H1 (cell line): ENCODE results near the gene CHCHD6. TPM values are rescaled to one million over a fixed set of nuclear protein-coding genes. Genes with fewer than 3 reads are reported as not detected.
A peak's percentile ranks its signal among the peaks of the same experiment; 100 is the strongest.

ENCODE experiments used
- CTCF ChIA-PET: fragments of 300-600 bp; sonication (Branson Sonifier 250); formaldehyde crosslinking; loops from one replicate; lab custom pipeline; 2021; ENCODE audit not compliant: partially characterized antibody; lab: Charles Lee
- POLR2A ChIA-PET: fragments of 300-600 bp; sonication (Branson Sonifier 250); formaldehyde crosslinking; loops from one replicate; lab custom pipeline; 2021; ENCODE audit warnings: inconsistent platforms; ENCODE audit not compliant: partially characterized antibody; lab: Charles Lee
- DNase-seq, 2 experiments: peaks; one replicate each; pipeline versions ENCODE4 v3.0.0 to v3.0.0-alpha.2; 2010 to 2022; ENCODE audit warnings: low spot score in 2 of 2, low read depth in 1 of 2, mixed read lengths in 1 of 2
- FAIRE-seq: peaks from 2 replicates; lab custom pipeline; 2011; peaks lifted over from hg19 to GRCh38; lab: Jason Lieb, UNC
- H2AFZ ChIP-seq: 2 replicates; pipeline ENCODE4 v1.8.1; 2012; ENCODE audit warnings: low read length, inconsistent platforms
- H2AK5ac ChIP-seq: 2 replicates; pipeline ENCODE4 v1.6.1; 2013; ENCODE audit warnings: low read depth, low read length
- H2BK120ac ChIP-seq: replicated peaks from 2 replicates; pipeline ENCODE3; 2013; ENCODE audit warnings: low read depth, low read length, inconsistent platforms
- H2BK12ac ChIP-seq: 2 replicates; pipeline ENCODE4 v1.6.1; 2013; ENCODE audit warnings: low read depth, low read length
- H2BK15ac ChIP-seq: 2 replicates; pipeline ENCODE4 v1.6.1; 2013; ENCODE audit warnings: low read length
- H2BK20ac ChIP-seq: 2 replicates; pipeline ENCODE4 v1.6.1; 2013; ENCODE audit warnings: low read length
- H2BK5ac ChIP-seq: 2 replicates; pipeline ENCODE4 v1.6.1; 2013; ENCODE audit warnings: low read depth, low read length
- H3K14ac ChIP-seq: 2 replicates; pipeline ENCODE4 v1.6.1; 2013; ENCODE audit warnings: inconsistent platforms; ENCODE audit not compliant: insufficient read length
- H3K18ac ChIP-seq: 2 replicates; pipeline ENCODE4 v1.6.1; 2013; ENCODE audit warnings: low read length; ENCODE audit errors: extremely low read depth
- H3K23ac ChIP-seq: 2 replicates; pipeline ENCODE4 v1.6.1; 2013; ENCODE audit warnings: inconsistent platforms; ENCODE audit not compliant: insufficient read length
- H3K23me2 ChIP-seq: 2 replicates; pipeline ENCODE4 v1.6.1; 2013; ENCODE audit warnings: low read depth, low read length
- H3K27ac ChIP-seq: 2 replicates; pipeline ENCODE4 v1.6.1; 2011; ENCODE audit warnings: low read depth, low read length, inconsistent platforms
- H3K27me3 ChIP-seq, 4 experiments: replicated peaks in 1 of 4; 1 replicate in 1 of 4; 2 replicates in 3 of 4; pipeline versions ENCODE4 v1.6.1 to v1.8.1; 2011 to 2013; ENCODE audit warnings: low read length in 3 of 4, mild to moderate bottlenecking in 3 of 4, inconsistent platforms in 2 of 4, mixed read lengths in 2 of 4, moderate library complexity in 1 of 4; ENCODE audit not compliant: control insufficient read depth in 3 of 4, insufficient read depth in 3 of 4; ENCODE audit errors: extremely low read depth in 1 of 4
- H3K36me3 ChIP-seq, 4 experiments: 2 replicates each; pipeline versions ENCODE4 v1.6.1 to v1.8.1; 2011 to 2013; ENCODE audit warnings: mild to moderate bottlenecking in 4 of 4, low read length in 3 of 4, moderate library complexity in 2 of 4, control low read depth in 1 of 4, inconsistent platforms in 1 of 4; ENCODE audit not compliant: insufficient read depth in 4 of 4, control insufficient read depth in 2 of 4
- H3K4ac ChIP-seq: replicated peaks from 2 replicates; pipeline ENCODE3; 2013; ENCODE audit warnings: low read length, low read depth, mixed read lengths, inconsistent platforms; ENCODE audit not compliant: insufficient read length
- H3K4me1 ChIP-seq, 4 experiments: replicated peaks in 1 of 4; 1 replicate in 1 of 4; 2 replicates in 3 of 4; pipeline versions ENCODE4 v1.6.1 to v1.8.1; 2011 to 2013; ENCODE audit warnings: low read length in 3 of 4, inconsistent platforms in 2 of 4, mixed read lengths in 1 of 4; ENCODE audit not compliant: insufficient read depth in 4 of 4, control insufficient read depth in 3 of 4
- H3K4me2 ChIP-seq, 2 experiments: 2 replicates each; pipeline versions ENCODE4 v1.6.1 to v1.8.1; 2011 to 2013; ENCODE audit warnings: low read depth in 2 of 2, low read length in 2 of 2, control low read depth in 1 of 2, inconsistent platforms in 1 of 2, mild to moderate bottlenecking in 1 of 2; ENCODE audit not compliant: insufficient read depth in 1 of 2
- H3K4me3 ChIP-seq, 4 experiments: fragments of 200-600, 300-600 bp in 1 of 4; sonication (generic), shearing (Covaris generic), sonication (Bioruptor Twin) in 1 of 4; 2 replicates each; pipeline versions ENCODE4 v1.5.1 to v1.8.1; 2011 to 2016; ENCODE audit warnings: low read length in 4 of 4, low read depth in 3 of 4, control low read depth in 2 of 4, inconsistent platforms in 2 of 4, mild to moderate bottlenecking in 2 of 4, mixed read lengths in 1 of 4, moderate library complexity in 1 of 4; ENCODE audit not compliant: insufficient read depth in 2 of 4; ENCODE audit errors: extremely low read depth in 1 of 4
- H3K56ac ChIP-seq: replicated peaks from 2 replicates; pipeline ENCODE3; 2013; ENCODE audit warnings: low read depth, mild to moderate bottlenecking, mixed read lengths, low read length, inconsistent platforms; ENCODE audit not compliant: insufficient read length
- H3K79me1 ChIP-seq: 2 replicates; pipeline ENCODE4 v1.6.1; 2013; ENCODE audit warnings: low read depth, low read length, control low read depth
- H3K79me2 ChIP-seq, 2 experiments: 2 replicates each; pipeline versions ENCODE4 v1.6.1 to v1.8.1; 2012 to 2013; ENCODE audit warnings: low read length in 2 of 2, mild to moderate bottlenecking in 2 of 2, inconsistent platforms in 1 of 2; ENCODE audit not compliant: insufficient read depth in 2 of 2, control insufficient read depth in 1 of 2
- H3K9ac ChIP-seq, 4 experiments: replicated peaks in 1 of 4; 1 replicate in 1 of 4; 2 replicates in 3 of 4; pipeline versions ENCODE4 v1.6.1 to v1.8.1; 2011 to 2013; ENCODE audit warnings: low read depth in 3 of 4, low read length in 3 of 4, control low read depth in 2 of 4, mild to moderate bottlenecking in 2 of 4, moderate library complexity in 2 of 4, inconsistent platforms in 1 of 4; ENCODE audit errors: extremely low read depth in 1 of 4
- H3K9me3 ChIP-seq, 2 experiments: 2 replicates each; pipeline versions ENCODE4 v1.6.1 to v1.8.1; 2012 to 2013; ENCODE audit warnings: mild to moderate bottlenecking in 2 of 2, moderate library complexity in 2 of 2, control low read depth in 1 of 2, inconsistent platforms in 1 of 2, low read depth in 1 of 2, low read length in 1 of 2, mixed read lengths in 1 of 2; ENCODE audit not compliant: insufficient read depth in 2 of 2
- H4K20me1 ChIP-seq, 2 experiments: replicated peaks in 1 of 2; 2 replicates each; pipeline versions ENCODE3 to v1.8.1; 2011 to 2013; ENCODE audit warnings: inconsistent platforms in 2 of 2, low read length in 2 of 2, mild to moderate bottlenecking in 1 of 2; ENCODE audit not compliant: insufficient read depth in 2 of 2, control insufficient read depth in 1 of 2
- H4K5ac ChIP-seq: 2 replicates; pipeline ENCODE4 v1.6.1; 2013; ENCODE audit warnings: low read length, low read depth, mixed read lengths, inconsistent platforms; ENCODE audit not compliant: insufficient read length
- H4K8ac ChIP-seq: 2 replicates; pipeline ENCODE4 v1.8.0; 2013; ENCODE audit warnings: mild to moderate bottlenecking, moderate library complexity, low read length, inconsistent platforms; ENCODE audit not compliant: insufficient read depth; ENCODE audit errors: extremely low read depth
- H4K91ac ChIP-seq: replicated peaks from 2 replicates; pipeline ENCODE3; 2013; ENCODE audit warnings: low read length, mixed read lengths, inconsistent platforms; ENCODE audit not compliant: insufficient read length
- BACH1 ChIP-seq: IDR thresholded peaks from 2 replicates; pipeline ENCODE4 v1.6.1; 2012; ENCODE audit warnings: low read length, improper control_type of control experiment
- BCL11A ChIP-seq, 2 experiments: IDR thresholded peaks; one replicate each; pipeline ENCODE4 v1.6.1; 2011; ENCODE audit warnings: low read depth in 2 of 2, low read length in 2 of 2, mild to moderate bottlenecking in 2 of 2
- EP300 ChIP-seq, 2 experiments: IDR thresholded peaks; 1 replicate in 1 of 2; 2 replicates in 1 of 2; pipeline ENCODE4 v1.6.1; 2011 to 2012; ENCODE audit warnings: low read depth in 2 of 2, low read length in 2 of 2, mild to moderate bottlenecking in 2 of 2, borderline replicate concordance in 1 of 2, inconsistent platforms in 1 of 2, moderate library complexity in 1 of 2
- FOSL1 ChIP-seq: IDR thresholded peaks from 2 replicates; pipeline ENCODE4 v1.6.1; 2011; ENCODE audit warnings: mild to moderate bottlenecking, low read depth, low read length, moderate library complexity; ENCODE audit not compliant: insufficient read depth
- GABPA ChIP-seq: IDR thresholded peaks from 2 replicates; pipeline ENCODE4 v1.6.1; 2011; ENCODE audit warnings: mild to moderate bottlenecking, low read length, moderate library complexity, borderline replicate concordance; ENCODE audit not compliant: insufficient read depth
- KDM5A ChIP-seq: fragments of 200-600 bp; IDR thresholded peaks from 2 replicates; pipeline ENCODE4 v1.7.1; 2012; ENCODE audit warnings: mild to moderate bottlenecking, low read length, inconsistent platforms, mixed read lengths
- MAFK ChIP-seq: IDR thresholded peaks from 2 replicates; pipeline ENCODE4 v1.6.1; 2012; ENCODE audit warnings: low read depth, mild to moderate bottlenecking, improper control_type of control experiment, low read length
- SP2 ChIP-seq: IDR thresholded peaks from 2 replicates; pipeline ENCODE4 v1.6.1; 2012; ENCODE audit warnings: mild to moderate bottlenecking, low read length, inconsistent platforms
- TBP ChIP-seq: IDR thresholded peaks from 2 replicates; pipeline ENCODE4 v1.6.1; 2011; ENCODE audit warnings: low read depth, low read length, improper control_type of control experiment
- TEAD4 ChIP-seq: IDR thresholded peaks from 2 replicates; pipeline ENCODE4 v1.6.1; 2012; ENCODE audit warnings: low read depth, low read length, inconsistent platforms, mixed read lengths
- ZNF274 ChIP-seq: IDR thresholded peaks from 2 replicates; pipeline ENCODE4 v1.7.0; 2012; ENCODE audit warnings: low read length, borderline replicate concordance; ENCODE audit errors: extremely low read depth
- WGBS, 2 experiments: shearing (Covaris generic) in 1 of 2; methylation state at CpG; one replicate each; pipeline versions ENCODE4 v1.1.6 to v1.1.7; 2013 to 2015; ENCODE audit warnings: low lambda C conversion rate in 2 of 2, mixed read lengths in 2 of 2, inconsistent platforms in 1 of 2, low coverage in 1 of 2, missing lambda C conversion rate in 1 of 2; ENCODE audit not compliant: insufficient replicate concordance in 2 of 2, insufficient coverage in 1 of 2, insufficient read length in 1 of 2; ENCODE audit errors: extremely low coverage in 1 of 2, missing lambda C conversion rate in 1 of 2; 5-methylcytosine and 5-hydroxymethylcytosine counted together
- polyA plus RNA-seq, 7 experiments: library from polyadenylated mRNA; depleted of rRNA in 3 of 7; stranded (reverse) in 5 of 7; unstranded in 2 of 7; fragments of >200 nt in 5 of 7; fragments of 200-250 nt in 2 of 7; gene quantifications; 1 replicate in 5 of 7; 2 replicates in 1 of 7; 4 replicates in 1 of 7; pipeline versions ENCODE4 v1.2.1 to v1.2.3, GENCODE V29; 2011 to 2013; ENCODE audit warnings: missing spikeins in 2 of 7, mixed read lengths in 2 of 7
- total RNA-seq: library from RNA; stranded (reverse); fragmentation: NEBNext Ultra II Directional; extraction: Animal tissue kit (Norgen Biotek cat#: 25700); gene quantifications from 2 replicates; pipeline ENCODE4 v1.2.1, GENCODE V29; 2021

Gene CHCHD6
- total and polyA plus RNA-seq, 2 of the 8 experiments (the other 6 are each of a cell fraction or from before 2014, with no cell fraction given), result 32.4 to 37.6 TPM

- no peak for FAIRE-seq
- no peak overlapping the region for H3K27ac ChIP-seq
- H3K36me3 ChIP-seq, result no peaks in the 10 kb centered on the region; a peak in 1 of 8 replicates
- no peak overlapping the region; the same call in 1 of the 2 replicates for H3K18ac ChIP-seq
- H2BK120ac ChIP-seq, result no peak overlapping the region
- H4K91ac ChIP-seq, result no peak overlapping the region
- H3K79me2 ChIP-seq, result no peaks in the 10 kb centered on the region
- no peak overlapping the region for H2BK5ac ChIP-seq
- H3K27me3 ChIP-seq, result no peaks in the 10 kb centered on the region; a peak in 1 of 7 replicates
- H3K9ac ChIP-seq, result no peak overlapping the region; a peak in 1 of 7 replicates
- no peak for DNase-seq
- no peak overlapping the region for H3K14ac ChIP-seq
- H2AK5ac ChIP-seq, result no peak overlapping the region
- H3K23me2 ChIP-seq, result no peaks in the 10 kb centered on the region
- no peak overlapping the region for H3K4ac ChIP-seq
- H3K4me1 ChIP-seq, result peaks cover 0 to 10% (median 7%) of the 10 kb centered on the region in 4 experiments; a peak in 3 of 7 replicates
- ChIA-PET POLR2A (interaction anchor here (0.5 kb wide), 1 partner anchor 153 kb away, joined by 3 read pairs; no protein-coding TSS in a partner anchor), CTCF (interaction anchor here (0.7 to 2.1 kb wide), 8 partner anchors 9 to 280 kb away, joined by 3 to 8 read pairs (median 4); no protein-coding TSS in a partner anchor)
- H3K4me3 ChIP-seq, result no peak overlapping the region
- 0 out of 2 replicates have a peak overlapping the region, but pooled peaks have one; percentile 0 for H2BK12ac ChIP-seq
- peaks cover 2 to 3% of the 10 kb centered on the region in 2 experiments for H4K20me1 ChIP-seq
- no peak overlapping the region for H2BK20ac ChIP-seq
- WGBS, 2 experiments, result 84% methylated on average over 16 of the region's 17 CpGs; no CpG with 5 or more reads in 1 of the 2 experiments
- H3K23ac ChIP-seq, result no peak overlapping the region
- TF ChIP-seq ZNF274 (no peak), KDM5A (no peak), GABPA (no peak), TEAD4 (no peak), BCL11A (IDR thresholded peaks at IDR 0.05; ENCODE audit: low read depth in 2 of 2, low read length in 2 of 2) (no peak), SP2 (no peak), MAFK (no peak), TBP (no peak), EP300 (IDR thresholded peaks at IDR 0.05; ENCODE audit: borderline replicate concordance in 1 of 2, low read depth in 2 of 2, low read length in 2 of 2) (no peak), FOSL1 (no peak), BACH1 (no peak)
- H3K9me3 ChIP-seq, result no peaks in the 10 kb centered on the region
- H4K5ac ChIP-seq, result no peak overlapping the region
- H3K56ac ChIP-seq, result no peak overlapping the region
- no peaks in the 10 kb centered on the region for H3K79me1 ChIP-seq
- H2BK15ac ChIP-seq, result no peak overlapping the region
- H2AFZ ChIP-seq, result no peak overlapping the region
- no peak overlapping the region for H4K8ac ChIP-seq
- H3K4me2 ChIP-seq, result no peak overlapping the region
These were observed 256.6 kb downstream of the CHCHD6 start for GRCh38 chr3:126960604-126960995.
